ENCODE results near the gene PKN1.

GRCh38 chr19:14478113-14478545 lies 45.0 kb downstream of the PKN1 start:
- TF ChIP-seq CTCF (conservative IDR thresholded peaks at IDR 0.05 in 1 of 2, IDR thresholded peaks at IDR 0.05 in 1 of 2; ENCODE audit: extremely low read depth in 1 of 2, insufficient read depth in 1 of 2, low read depth in 1 of 2, low read length in 2 of 2) (no peak), EZH2 (IDR thresholded peaks at IDR 0.05; ENCODE audit: borderline replicate concordance, low read length) (no peak)
